ENCODE data around the gene KLRD1.
"Not testable (repeated sequence)": the region's sequence is repeated elsewhere in the genome, so short reads cannot be mapped to it uniquely, and the experiment has no call there.

KLRD1 gene, protein sequence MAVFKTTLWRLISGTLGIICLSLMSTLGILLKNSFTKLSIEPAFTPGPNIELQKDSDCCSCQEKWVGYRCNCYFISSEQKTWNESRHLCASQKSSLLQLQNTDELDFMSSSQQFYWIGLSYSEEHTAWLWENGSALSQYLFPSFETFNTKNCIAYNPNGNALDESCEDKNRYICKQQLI
- total RNA-seq: 27.8 to 667 (median 376) reads per million in 4 experiments

DNA sequence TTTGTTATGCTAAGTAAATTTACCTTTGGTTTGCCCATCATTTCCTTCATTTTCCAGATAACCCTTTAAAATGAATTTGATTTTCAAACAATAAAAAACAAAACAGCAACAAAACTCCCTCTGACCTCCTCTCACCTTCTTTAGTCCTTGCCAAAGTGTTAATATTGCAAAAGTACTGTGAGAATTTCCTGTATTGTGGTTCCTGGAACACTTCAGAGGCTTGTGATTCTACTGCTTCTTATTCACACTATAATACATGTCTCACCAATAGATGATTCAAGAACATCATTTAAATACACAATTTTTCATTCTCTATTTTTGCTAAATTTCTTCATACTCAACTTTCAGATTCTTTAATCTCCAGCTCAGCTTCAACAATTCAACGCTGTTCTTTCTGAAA is at the start of gene KLRD1:
KLRD1 (plus strand) TSS at position 241 of the 400 bp plus-strand sequence. CDS start 208 bp downstream, outside the sequence.
- no peak for DNase-seq

DNA sequence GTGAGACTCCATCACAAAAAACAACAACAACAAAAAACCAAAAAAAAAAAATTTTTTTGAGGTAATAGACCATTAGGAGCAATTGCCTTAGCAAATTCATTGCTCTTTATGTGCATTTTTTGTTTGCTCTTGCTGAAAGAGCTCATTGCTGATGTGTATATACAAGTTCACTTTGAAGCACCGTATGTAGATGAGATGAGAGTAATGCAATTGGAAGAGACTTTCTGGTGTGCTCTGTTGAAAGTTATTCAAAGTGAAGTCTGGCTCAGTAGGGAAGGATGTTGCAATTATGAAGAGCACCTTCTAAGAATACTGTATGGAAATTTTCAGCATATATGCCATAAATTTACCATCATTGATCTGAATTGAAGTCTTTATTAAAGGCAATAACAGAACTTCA is 46.7 kb upstream of the KLRD1 start:
- no peak for DNase-seq

DNA sequence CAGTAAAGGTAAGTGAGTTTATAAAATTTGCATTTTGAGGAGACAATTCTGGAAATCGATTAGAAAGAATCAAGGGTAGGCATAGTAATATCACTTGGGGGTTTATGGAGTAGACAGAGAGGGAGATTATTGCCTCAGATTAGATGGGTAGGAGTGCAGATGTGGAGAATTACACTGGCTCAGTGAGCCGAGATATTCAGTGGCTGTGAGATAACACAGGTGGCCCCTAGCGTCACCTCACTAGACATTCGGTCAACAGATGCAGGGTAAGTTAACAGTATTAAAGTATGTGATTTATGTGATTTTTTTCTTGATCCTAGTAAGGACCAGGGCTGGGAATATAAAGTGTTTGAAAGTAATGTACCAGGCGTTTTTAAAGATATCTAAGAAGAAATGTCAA is 39.6 kb upstream of the KLRD1 start:
- DNase-seq: no peak

DNA sequence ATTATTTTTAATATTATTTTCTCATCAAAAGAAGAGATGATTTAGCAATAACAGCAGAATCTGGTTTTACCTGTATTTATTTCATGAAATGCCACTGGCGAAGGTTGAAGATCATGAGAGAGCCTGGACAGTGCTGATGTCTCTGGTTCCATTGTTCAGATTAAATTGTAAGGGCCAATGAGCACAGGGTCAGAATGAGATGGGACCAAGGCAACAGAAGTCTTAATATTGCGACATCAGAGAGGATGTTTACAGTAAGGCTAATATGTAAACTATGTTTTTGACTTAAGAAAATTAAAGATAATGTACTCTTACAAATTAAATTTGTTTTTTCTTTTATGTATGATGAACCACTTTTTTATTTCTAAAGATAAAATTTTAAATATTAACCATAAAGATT is 35.2 kb upstream of the KLRD1 start:
- DNase-seq: no peak

DNA sequence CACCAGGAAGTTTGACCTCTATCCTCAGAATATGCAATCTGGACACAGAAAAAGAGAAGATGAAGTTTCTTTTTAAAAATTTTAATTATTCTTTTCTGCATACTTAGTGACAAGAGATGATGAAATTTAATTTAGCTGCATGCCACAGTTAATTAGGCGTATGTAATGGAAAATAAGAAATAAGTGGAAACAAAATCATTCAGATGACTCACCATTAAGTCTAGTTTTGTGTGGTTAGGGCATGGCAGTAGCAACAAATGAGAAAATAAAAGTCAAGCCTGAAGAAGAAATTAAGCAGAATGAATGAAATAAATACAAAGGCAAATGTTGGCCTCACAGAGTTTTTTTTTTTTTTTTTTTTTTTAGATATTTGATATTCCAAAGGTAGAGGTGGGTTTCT is 30.9 kb upstream of the KLRD1 start:
- DNase-seq: no peak

DNA sequence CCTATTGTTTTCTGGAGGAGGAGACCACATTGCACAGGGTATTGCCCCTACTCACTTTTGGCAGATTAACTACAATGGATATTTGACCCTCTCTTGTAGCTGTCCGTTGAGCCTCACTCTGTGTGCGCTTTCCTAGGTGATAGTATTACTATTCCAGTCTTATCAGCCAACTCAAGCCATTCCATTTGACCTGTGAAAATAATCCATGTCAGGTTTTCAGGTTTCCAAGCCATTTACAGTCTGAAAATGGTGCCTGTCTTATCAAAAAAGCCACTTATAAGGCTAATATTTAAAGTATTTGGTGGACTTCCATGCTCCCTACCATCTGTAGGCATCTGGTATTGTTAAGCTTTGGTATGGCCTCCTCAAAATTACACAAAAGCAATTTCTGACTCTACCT is 29.6 kb upstream of the KLRD1 start:
- no peak for DNase-seq

DNA sequence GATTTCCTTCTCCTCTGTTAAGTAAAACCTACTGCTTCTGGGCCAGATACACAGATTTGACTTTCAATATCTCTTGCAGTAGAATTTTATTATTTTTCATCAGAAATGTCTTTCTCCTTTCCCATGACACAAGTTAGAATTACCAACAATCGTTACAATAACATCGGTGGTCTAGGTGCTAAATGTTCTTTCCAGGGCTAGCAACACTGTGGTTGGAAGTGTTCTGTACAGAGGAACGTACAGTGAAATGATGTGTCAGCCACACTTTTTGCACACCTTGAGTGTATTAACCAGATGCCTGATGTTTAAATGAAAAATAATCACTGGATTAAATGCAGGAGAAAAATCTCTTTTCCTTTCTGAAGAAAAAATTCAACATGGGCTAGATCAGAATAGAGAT is 27.7 kb upstream of the KLRD1 start:
- DNase-seq: no peak

DNA sequence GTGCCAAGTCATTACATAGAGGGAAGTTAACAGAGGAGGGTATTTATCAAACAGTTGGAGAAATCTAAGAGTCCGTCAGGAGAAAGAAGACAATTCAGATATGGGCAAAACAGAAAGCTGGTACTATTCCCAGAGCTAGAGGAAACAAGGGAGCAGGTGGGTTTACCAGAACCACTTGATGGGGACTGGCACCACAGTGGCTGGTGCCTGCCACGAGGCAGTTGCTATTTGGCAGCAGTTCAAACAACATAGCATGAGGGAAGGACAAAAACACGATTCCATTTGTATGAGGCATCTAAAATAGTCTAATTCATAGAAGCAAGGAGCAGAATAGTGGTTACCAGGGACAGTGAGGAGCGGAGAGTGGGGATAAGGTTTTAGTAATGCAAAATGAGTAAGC is 24.6 kb upstream of the KLRD1 start:
- no peak for DNase-seq

DNA sequence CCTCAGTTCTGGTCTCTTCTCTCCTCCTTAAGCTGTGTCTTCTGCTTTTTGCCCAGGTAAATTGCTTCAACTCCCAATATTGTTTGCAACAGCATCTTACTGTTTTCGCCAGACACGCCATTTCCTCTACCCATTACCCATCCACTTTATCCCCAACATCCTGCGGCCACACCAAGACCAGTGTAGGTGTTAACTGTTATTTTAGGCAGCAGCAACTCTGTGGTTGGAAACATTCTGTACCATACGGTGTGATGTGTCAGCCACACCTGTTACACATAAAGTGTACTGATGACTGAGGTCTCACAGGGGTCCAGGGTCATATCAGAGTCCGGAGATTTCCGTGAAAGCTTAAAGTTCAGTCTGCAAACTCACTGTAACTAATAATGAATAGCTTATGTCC is 21.8 kb upstream of the KLRD1 start:
- no peak for DNase-seq

DNA sequence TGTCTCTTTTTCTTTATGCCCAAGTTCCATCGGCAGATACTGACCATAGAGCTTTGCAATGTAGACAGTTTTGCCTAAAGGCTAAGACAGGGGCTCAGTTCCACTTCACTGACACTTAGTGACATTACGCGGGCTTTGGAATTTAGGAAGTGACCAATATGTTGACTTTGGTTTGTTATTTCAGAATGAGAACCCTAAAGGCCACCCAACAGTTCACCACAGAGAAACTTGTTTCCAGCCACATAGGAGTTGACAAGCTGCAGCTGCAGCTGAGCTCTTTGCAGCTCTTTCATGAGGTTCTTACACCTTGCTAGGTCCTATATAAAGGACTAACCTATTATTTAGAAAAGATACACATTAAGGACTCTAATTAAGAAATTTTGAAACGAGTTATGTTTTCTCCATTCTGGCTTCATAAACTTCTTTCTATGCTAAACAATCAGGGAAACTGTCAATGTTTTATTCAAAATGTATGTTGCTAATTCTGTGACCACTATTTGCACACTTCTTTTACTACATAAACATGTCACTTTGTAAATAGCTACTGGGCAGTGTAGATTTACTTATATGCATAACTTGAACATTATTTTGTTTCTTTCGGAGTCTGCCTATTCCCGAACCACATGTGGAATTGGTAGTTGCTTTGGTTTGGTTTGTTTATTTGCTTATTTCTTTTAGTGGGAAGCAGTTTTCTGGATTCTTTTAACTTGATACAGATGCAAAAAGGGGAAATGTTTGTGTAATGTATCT is 18.5 kb upstream of the KLRD1 start:
- no peak for DNase-seq

DNA sequence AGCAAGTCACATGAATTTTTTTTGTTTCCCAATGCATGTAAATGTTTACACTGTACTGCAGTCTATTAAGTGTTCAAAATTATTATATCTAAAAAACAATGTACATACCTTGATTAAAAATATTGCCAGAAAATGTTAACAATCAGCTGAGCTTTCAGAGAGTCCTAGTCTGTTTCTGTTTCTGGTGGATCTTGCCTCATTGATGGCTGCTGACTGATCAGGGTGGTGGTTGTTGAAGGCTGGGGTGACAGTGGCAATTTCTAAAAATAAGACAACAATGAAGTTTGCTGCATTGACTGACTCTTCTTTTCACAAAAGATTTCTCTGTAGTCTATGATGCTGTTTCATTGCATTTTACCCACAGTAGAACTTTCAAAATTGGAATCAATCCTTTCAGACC is 16.6 kb upstream of the KLRD1 start:
- DNase-seq: no peak

DNA sequence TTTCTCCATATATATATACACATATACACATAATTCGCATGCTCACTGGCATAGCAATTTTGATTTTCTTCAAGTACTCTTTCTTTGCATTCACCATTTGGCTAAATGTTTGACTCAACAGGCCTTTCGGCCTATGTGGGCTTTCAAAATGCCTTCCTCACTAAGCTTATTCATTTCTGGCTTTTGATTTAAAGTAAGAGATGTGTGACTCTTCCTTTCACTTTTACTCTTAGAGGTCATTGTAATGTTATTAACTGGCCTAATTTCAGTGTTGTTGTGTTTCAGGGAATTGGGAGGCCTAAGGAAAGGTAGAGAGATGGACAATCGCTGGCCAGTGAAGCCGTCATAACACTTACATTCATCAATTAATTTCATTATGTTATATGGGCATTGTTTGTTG is 14.5 kb upstream of the KLRD1 start:
- no peak for DNase-seq

DNA sequence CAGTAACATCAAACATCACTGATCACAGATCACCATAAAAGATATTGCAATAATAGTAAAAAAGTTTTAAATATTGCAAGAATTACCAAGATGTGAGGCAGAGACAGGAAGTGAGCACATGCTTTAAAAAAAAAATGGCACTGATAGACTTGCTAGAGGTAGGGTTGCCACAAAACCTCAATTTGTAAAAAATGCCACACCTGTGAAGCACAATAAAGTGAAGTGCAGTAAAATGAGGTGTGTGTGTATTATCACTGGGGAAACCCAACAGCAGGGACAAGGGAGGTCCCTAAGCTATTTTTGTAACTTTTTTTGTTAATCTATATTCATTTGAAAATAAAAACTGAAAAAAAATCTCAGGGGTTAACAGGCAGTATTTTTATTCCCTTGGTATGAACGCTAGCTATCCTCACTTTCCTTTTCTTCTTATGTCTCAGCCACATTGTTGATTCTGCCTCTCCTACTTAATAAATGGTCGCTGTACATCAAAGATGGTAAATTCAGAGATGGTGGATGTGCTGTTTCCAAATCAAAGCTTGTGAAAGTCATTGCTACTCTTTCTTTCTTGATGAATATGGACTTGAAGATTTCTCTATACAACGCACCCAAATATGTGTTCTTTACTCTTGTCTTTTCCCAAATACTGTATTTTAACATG is 14.0 kb upstream of the KLRD1 start:
- DNase-seq: no peak

DNA sequence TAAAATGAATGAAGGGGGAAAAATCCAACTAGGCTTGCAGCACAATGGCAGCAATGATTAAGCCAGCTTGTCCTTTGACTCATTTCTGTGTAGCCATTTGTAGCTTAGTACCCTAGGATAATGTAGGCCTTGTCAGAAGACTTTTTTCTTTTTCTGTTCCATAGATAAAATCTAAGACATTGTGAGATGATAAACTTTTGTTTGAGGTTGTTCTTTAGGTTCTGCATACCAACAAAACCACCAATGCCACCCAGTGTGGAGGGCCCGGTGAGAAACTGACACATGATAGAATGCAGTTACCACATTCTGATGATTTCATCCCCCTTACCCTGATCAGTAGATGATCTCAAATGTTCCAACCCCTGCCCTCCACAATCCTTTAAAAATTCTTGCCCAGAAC is 6.6 kb upstream of the KLRD1 start:
- DNase-seq: no peak

DNA sequence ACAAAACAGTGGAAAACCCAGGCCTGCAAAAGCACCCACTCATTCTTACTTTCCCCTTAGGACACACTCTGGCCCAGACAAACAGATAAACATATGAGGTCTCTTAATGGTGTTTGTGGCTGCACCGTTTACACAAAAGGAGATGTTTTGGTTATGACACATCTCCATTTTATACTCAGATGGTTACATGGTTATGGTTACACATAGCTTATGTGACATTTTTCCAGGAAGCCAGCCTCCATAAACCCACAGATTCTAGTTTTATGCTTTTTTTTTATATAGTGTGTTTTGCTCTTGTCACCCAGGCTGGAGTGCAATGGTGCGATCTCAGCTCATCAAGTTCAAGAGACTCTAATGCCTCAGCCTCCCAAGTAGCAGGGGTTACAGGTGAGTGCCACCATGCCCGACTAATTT is 3.5 kb upstream of the KLRD1 start:
- DNase-seq: no peak

DNA sequence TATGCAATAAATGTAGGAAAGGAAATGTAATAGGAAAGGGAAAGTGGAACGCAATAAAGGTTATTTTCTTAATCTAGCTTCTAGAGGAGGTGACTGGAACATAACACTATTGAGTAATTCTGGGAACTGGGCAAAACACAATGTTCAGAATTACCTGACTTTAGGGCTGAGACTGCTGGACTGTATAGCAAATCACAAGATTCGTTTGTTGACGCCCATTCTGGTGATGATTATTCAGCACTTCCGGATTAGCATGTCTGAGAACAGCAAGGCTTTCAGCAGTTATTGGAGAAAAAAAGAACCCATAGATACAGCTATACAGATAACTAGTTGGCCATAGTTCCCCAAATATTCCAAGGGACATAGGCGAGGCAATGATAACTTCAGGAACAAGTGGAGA is 2.3 kb upstream of the KLRD1 start:
- DNase-seq: no peak

DNA sequence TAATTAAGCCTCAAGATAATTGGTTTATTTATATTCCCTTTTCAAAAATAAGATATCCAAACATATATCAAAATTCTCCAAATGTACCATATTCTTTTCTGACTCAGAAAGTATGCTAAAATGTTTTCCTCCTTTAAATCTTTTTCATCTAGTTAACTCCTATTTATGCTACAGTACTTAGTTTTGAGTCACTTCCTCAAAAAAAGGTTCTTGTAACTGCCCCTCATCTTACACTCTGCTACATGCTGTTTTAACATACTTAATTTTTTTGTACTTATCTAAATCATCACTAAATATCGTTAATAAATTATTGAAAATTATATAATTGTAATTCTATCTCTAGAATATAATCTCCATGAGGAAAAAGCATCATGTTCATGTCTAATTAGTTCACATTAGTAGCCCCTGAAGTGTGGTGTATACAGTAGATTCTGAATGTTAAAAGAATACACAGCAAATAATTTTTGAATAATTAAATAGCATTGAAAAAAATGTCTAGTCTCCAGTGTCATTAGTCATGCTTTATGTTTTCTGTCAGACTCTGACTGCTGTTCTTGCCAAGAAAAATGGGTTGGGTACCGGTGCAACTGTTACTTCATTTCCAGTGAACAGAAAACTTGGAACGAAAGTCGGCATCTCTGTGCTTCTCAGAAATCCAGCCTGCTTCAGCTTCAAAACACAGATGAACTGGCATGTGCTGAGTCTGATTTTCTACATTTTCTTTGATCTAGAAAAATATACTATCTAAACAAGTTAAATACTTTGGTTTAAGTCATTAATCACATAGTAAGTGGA is 3.5 kb downstream of the KLRD1 start:
- DNase-seq: no peak

DNA sequence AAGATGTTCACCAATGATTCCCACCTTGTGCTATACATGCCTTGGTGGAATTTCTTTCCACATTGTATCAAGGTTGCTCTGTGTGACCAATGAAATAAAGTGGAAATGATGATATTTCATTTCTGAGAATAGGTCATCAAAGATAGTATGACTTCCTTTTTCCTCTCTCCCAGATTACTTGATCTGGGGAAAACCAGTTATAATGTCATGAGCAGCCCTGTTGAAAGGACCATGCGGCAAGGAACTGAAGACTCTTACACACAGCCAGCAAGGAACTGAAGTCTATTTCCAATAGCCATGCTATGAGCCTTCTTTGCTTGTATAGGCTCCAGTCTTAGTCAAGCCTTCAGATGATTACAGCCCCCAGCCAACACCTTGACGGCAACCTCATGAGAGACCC is 11.7 kb downstream of the KLRD1 start:
- no peak for DNase-seq

DNA sequence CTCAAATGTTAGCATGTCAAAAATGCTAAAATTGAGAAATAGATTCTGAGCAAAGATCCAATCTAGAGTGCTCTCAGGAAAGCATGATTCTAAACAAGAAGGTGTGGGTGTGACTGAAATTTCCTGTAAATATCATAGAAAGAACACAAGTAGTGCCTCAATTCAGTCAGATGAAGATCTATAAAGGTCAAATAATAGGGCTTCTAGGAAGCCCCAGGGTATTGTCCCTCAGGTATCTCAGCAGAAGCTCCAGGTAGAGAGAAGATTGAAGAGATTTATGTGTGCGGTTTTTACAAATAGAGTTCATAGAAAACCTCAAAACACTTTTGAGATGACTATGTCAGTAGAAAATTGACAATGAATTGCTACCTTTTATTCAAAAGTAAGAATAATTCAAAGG is 13.0 kb downstream of the KLRD1 start:
- no peak for DNase-seq

DNA sequence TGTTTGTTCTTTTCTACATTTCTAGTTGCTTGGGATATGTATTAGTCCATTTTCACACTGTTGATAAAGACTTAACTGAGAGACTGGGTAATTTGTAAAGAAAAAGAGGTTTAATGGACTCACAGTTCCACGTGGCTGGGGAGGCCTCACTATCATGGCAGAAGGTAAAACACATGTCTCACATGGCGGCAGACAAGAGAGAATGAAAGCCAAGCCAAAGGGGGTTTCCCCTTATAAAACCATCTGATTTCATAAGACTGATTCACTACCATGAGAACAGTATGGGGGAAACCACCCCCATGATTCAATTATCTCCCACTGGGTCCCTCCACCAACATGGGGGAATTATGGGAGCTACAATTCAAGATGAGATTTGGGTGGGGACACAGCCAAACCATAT is 21.0 kb downstream of the KLRD1 start:
- not testable (repeated sequence) for DNase-seq

DNA sequence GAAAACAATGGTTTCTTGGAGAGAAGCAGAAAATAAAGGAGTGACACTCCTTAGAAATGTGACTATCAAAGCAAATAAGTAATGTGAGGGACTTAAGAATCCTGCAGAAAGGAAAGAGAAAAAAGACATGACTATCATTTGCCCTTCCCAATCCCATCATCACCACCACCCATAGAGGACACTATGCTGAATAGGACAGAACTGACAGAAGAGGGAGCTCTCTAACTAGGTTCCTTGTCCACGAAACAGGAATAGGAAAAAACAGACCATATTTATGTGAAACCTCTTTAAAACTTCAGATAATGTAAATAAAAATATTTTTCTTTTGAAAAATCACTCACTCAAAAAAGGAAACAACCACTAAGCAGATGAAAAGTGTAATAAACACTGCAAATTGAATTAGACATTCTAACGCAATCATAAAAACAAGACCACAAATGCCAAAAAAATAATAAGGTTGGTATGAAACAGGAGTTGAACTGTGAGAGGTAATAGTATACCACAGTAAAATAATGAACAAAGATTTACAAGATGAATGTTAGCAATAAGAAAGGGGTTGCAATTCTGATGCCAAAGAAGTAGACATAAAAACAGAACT is 24.1 kb downstream of the KLRD1 start:
- no peak for DNase-seq

DNA sequence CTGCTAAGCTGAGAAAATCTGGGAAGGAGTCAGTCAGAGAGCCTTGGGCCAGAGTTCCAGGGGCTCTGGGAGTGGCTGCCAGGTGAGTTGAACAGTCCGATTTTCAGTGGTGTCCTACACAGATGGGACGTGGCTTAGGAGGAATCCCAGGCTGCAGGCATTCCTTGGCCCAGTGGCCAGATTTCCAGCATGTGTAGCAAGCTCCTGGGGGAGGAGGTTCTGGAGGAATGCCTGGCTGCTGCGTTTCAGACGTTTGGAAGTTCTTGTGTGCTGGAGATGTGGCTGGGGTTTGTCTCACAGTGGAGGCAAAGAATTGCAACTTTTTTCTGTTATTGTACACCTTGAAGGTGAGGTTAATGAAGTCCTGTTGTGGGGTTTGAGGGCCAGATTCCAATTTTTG is 28.5 kb downstream of the KLRD1 start:
- DNase-seq: not testable (repeated sequence)

DNA sequence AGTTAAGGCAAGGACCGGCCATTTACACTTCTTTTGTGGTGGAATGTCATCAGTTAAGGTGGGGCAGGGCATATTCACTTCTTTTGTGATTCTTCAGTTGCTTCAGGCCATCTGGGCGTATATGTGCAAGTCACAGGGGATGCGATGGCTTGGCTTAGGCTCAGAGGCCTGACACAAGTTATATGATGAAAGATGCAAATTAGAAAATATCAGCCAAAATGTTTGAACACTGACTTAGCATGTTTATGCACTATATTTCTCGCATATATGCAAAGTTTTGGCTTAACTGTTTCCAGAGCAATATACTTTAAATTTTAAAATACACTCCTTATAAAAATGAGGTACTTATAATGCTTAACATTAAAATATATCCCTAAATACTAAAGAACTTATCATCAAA is 30.8 kb downstream of the KLRD1 start:
- not testable (repeated sequence) for DNase-seq

Data from effector CD8-positive, alpha-beta T cell (primary cell).